SU-DHL-6 (cell line): ENCODE results near the gene SLC25A43.
"Not testable (repeated sequence)": the region's sequence is repeated elsewhere in the genome, so short reads cannot be mapped to it uniquely, and the experiment has no call there.

ENCODE experiments used
- H2AFZ ChIP-seq: fragments of 200-600 bp; sonication (generic); 2 replicates; pipeline ENCODE4 v1.6.1; 2014; ENCODE audit warnings: low read depth, mild to moderate bottlenecking, moderate library complexity, mixed read lengths, antibody characterized with exemption, low read length; ENCODE audit not compliant: severe bottlenecking
- H3F3A ChIP-seq: fragments of 200-600 bp; shearing (Covaris generic); 2 replicates; pipeline ENCODE4 v1.6.0; 2016; ENCODE audit warnings: antibody characterized with exemption, mild to moderate bottlenecking; ENCODE audit not compliant: insufficient read depth
- H3K27ac ChIP-seq: fragments of 200-600 bp; sonication (generic); 2 replicates; pipeline ENCODE4 v1.5.1; 2016; ENCODE audit warnings: low read depth, mild to moderate bottlenecking, low read length, moderate library complexity, mixed read lengths
- H3K27me3 ChIP-seq: fragments of 200-600 bp; sonication (generic), shearing (Covaris generic); 2 replicates; pipeline ENCODE4 v1.6.0; 2014; ENCODE audit warnings: mild to moderate bottlenecking, low read length
- H3K36me3 ChIP-seq: fragments of 200-600 bp; sonication (generic); 2 replicates; pipeline ENCODE4 v1.6.1; 2014; ENCODE audit warnings: mild to moderate bottlenecking, low read length, mixed read lengths
- H3K4me2 ChIP-seq: fragments of 300-600, 200-600 bp; shearing (Covaris generic), sonication (generic); 2 replicates; pipeline ENCODE4 v1.6.0; 2014; ENCODE audit warnings: low read length, low read depth, mild to moderate bottlenecking; ENCODE audit not compliant: poor library complexity, severe bottlenecking
- H3K4me3 ChIP-seq: fragments of 200-600 bp; sonication (generic); 2 replicates; pipeline ENCODE4 v1.5.1; 2014; ENCODE audit warnings: antibody characterized with exemption, low read length, mild to moderate bottlenecking, mixed read lengths; ENCODE audit not compliant: insufficient read depth, poor library complexity, severe bottlenecking
- H3K79me2 ChIP-seq: fragments of 200-600 bp; sonication (generic); 2 replicates; pipeline ENCODE4 v1.6.1; 2014; ENCODE audit warnings: mild to moderate bottlenecking, low read length, moderate library complexity; ENCODE audit not compliant: insufficient read depth
- H3K9ac ChIP-seq: fragments of 200-600 bp; sonication (generic); 2 replicates; pipeline ENCODE4 v1.7.0; 2014; ENCODE audit warnings: mild to moderate bottlenecking, low read length
- H3K9me2 ChIP-seq: fragments of 200-600 bp; sonication (generic); replicated peaks from 2 replicates; pipeline ENCODE4 v1.6.1; 2014; ENCODE audit warnings: low read length; ENCODE audit not compliant: insufficient read depth
- H3K9me3 ChIP-seq: fragments of 200-600 bp; sonication (generic); 2 replicates; pipeline ENCODE4 v1.6.1; 2014; ENCODE audit warnings: low read length, mixed read lengths; ENCODE audit not compliant: insufficient read depth
- H4K20me1 ChIP-seq: fragments of 200-600 bp; sonication (generic); 2 replicates; pipeline ENCODE4 v1.6.1; 2014; ENCODE audit warnings: low read depth, mild to moderate bottlenecking, antibody characterized with exemption, low read length, moderate library complexity, mixed read lengths
- CTCF ChIP-seq: fragments of 200-600 bp; sonication (generic); IDR thresholded peaks from one replicate; pipeline ENCODE4 v1.5.1; 2017; ENCODE audit warnings: antibody characterized with exemption, mild to moderate bottlenecking, low read length, moderate library complexity; ENCODE audit not compliant: insufficient read depth, poor library complexity, severe bottlenecking
- EZH2phosphoT487 ChIP-seq: fragments of 200-600 bp; sonication (generic), shearing (Covaris generic); conservative IDR thresholded peaks from 2 replicates; pipeline ENCODE4 v1.6.1; 2018; ENCODE audit warnings: mild to moderate bottlenecking, antibody characterized with exemption, low read length, moderate library complexity, mixed read lengths

Gene SLC25A43

DNA sequence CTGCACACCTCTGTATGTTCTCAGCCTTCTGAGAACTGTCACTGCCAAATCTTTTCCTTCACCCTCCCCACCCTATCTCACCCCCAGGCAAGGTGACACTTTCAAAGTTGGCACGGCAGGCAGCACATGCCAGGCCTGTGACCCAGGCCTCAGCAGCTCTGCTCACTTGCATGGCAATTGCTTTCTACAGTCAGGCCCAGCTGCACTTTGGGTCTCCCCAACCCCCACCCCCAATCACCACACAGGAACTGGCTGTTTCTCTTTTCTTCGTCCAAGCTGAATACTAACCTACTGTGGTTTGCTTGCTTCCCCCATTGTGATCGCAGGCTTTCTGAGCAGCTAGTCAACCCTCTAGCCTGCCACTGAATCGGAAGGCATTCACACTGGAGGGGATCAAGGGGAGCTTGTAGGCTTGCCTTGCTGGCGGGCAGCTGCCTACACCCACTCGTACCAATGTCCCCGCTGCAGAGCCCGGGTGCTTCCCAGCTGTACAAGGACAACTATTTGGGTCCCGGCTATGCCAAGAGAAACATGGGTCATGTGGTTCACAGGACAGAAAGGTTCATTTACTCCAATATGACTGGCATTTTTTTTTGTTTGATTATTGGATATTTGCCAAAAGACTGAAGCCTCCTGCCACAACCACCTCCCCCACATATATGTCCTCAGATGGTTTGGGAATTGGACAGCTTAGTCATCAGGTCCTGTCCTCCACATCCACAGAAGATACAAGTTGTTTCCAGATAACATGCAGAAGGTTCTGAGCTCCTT lies 28.1 kb downstream of the SLC25A43 start:
- H4K20me1 ChIP-seq: no peaks in the 10 kb centered on the region
- TF ChIP-seq EZH2phosphoT487 (no peak), CTCF (no peak)
- no peaks in the 10 kb centered on the region for H3K36me3 ChIP-seq
- H3K9ac ChIP-seq: no peak overlapping the region
- H3K9me3 ChIP-seq: no peaks in the 10 kb centered on the region
- no peaks in the 10 kb centered on the region for H3K27me3 ChIP-seq
- H3F3A ChIP-seq: no peaks in the 10 kb centered on the region
- H2AFZ ChIP-seq: no peak overlapping the region
- H3K9me2 ChIP-seq: no peaks in the 10 kb centered on the region
- no peak overlapping the region for H3K4me3 ChIP-seq
- H3K27ac ChIP-seq: no peak overlapping the region
- no peaks in the 10 kb centered on the region for H3K79me2 ChIP-seq
- H3K4me2 ChIP-seq: no peak overlapping the region

- Histone ChIP-seq H2AFZ (no peak overlapping the region), H3F3A (no peaks in the 10 kb centered on the region), H3K27me3 (no peaks in the 10 kb centered on the region), H3K36me3 (no peaks in the 10 kb centered on the region), H3K9me2 (no peaks in the 10 kb centered on the region), H3K9me3 (no peaks in the 10 kb centered on the region), H3K9ac (no peak overlapping the region), H4K20me1 (no peaks in the 10 kb centered on the region), H3K79me2 (no peaks in the 10 kb centered on the region), H3K4me2 (no peak overlapping the region), H3K27ac (no peak overlapping the region), H3K4me3 (no peak overlapping the region)
- TF ChIP-seq EZH2phosphoT487 (no peak), CTCF (no peak)
These were observed 28.7 kb downstream of the SLC25A43 start for GRCh38 chrX:119427795-119428185.

- no peak overlapping the region for H3K27ac ChIP-seq
- TF ChIP-seq CTCF (no peak), EZH2phosphoT487 (no peak)
- no peaks in the 10 kb centered on the region for H3K36me3 ChIP-seq
- no peaks in the 10 kb centered on the region for H3K9me2 ChIP-seq
- no peaks in the 10 kb centered on the region for H3K27me3 ChIP-seq
- H4K20me1 ChIP-seq: no peaks in the 10 kb centered on the region
- no peak overlapping the region for H3K4me2 ChIP-seq
- H3K9me3 ChIP-seq: no peaks in the 10 kb centered on the region
- H2AFZ ChIP-seq: no peak overlapping the region
- H3K4me3 ChIP-seq: no peak overlapping the region
- H3F3A ChIP-seq: no peaks in the 10 kb centered on the region
- no peaks in the 10 kb centered on the region for H3K79me2 ChIP-seq
- H3K9ac ChIP-seq: no peak overlapping the region
These were observed 30.3 kb downstream of the SLC25A43 start for GRCh38 chrX:119429471-119429870.

GRCh38 chrX:119441295-119441694 lies 42.2 kb downstream of the SLC25A43 start:
- H3K36me3 ChIP-seq, H3K4me2 ChIP-seq, H3K4me3 ChIP-seq, H4K20me1 ChIP-seq, H2AFZ ChIP-seq, H3F3A ChIP-seq, H3K79me2 ChIP-seq, H3K27me3 ChIP-seq, H3K9me3 ChIP-seq, H3K27ac ChIP-seq, H3K9me2 ChIP-seq, H3K9ac ChIP-seq: not testable (repeated sequence)
